WTC11 (cell line): Measurements from ENCODE around the gene CIDEB. TPM values are rescaled to one million over a fixed set of nuclear protein-coding genes. Genes with fewer than 3 reads are reported as not detected.

Experiments
- ATF1 ChIP-seq: sonication (generic); formaldehyde crosslinking; IDR thresholded peaks from 2 replicates; pipeline ENCODE4 v1.8.1; 2023; ENCODE audit warnings: mild to moderate bottlenecking, moderate library complexity, missing genetic modification reagents
- CTCF ChIP-seq: fragments of 200-600 bp; IDR thresholded peaks from 2 replicates; pipeline ENCODE4 v1.8.0; 2022; ENCODE audit warnings: antibody characterized with exemption
- E2F5 ChIP-seq: sonication (generic); formaldehyde crosslinking; IDR thresholded peaks from 2 replicates; pipeline ENCODE4 v1.8.1; 2022; ENCODE audit warnings: mild to moderate bottlenecking, moderate library complexity, missing genetic modification reagents
- GRHL2 ChIP-seq: fragments of 250-450 bp; sonication (Bioruptor Pico); IDR thresholded peaks from 2 replicates; pipeline ENCODE4 v1.8.0; 2022; ENCODE audit warnings: mild to moderate bottlenecking, moderate library complexity; ENCODE audit not compliant: insufficient replicate concordance, severe bottlenecking
- JAZF1 ChIP-seq: fragments of 250-450 bp; sonication (Bioruptor Pico); IDR thresholded peaks from 2 replicates; pipeline ENCODE4 v1.9.0; 2021; ENCODE audit warnings: moderate library complexity, mild to moderate bottlenecking, inconsistent platforms
- KAT7 ChIP-seq: sonication (generic); formaldehyde crosslinking; IDR thresholded peaks from 2 replicates; pipeline ENCODE4 v1.8.1; 2023; ENCODE audit warnings: missing genetic modification reagents, mild to moderate bottlenecking, borderline replicate concordance
- NFE2L1 ChIP-seq: sonication (generic); formaldehyde crosslinking; IDR thresholded peaks from 2 replicates; pipeline ENCODE4 v1.8.1; 2023; ENCODE audit warnings: missing genetic modification reagents
- NR2C2 ChIP-seq: sonication (generic); formaldehyde crosslinking; IDR thresholded peaks from 2 replicates; pipeline ENCODE4 v1.8.0; 2022; ENCODE audit warnings: mild to moderate bottlenecking, missing genetic modification reagents
- PREB ChIP-seq: sonication (generic); formaldehyde crosslinking; IDR thresholded peaks from 2 replicates; pipeline ENCODE4 v1.8.1; 2022; ENCODE audit warnings: mild to moderate bottlenecking, missing genetic modification reagents, moderate library complexity, borderline replicate concordance
- RORB ChIP-seq: fragments of 250-450 bp; sonication (Bioruptor Pico); IDR thresholded peaks from 2 replicates; pipeline ENCODE4 v1.9.0; 2021; ENCODE audit warnings: mild to moderate bottlenecking
- USF1 ChIP-seq: sonication (generic); formaldehyde crosslinking; IDR thresholded peaks from 2 replicates; pipeline ENCODE4 v1.8.0; 2022; ENCODE audit warnings: mild to moderate bottlenecking, missing genetic modification reagents
- ZBTB21 ChIP-seq: sonication (generic); formaldehyde crosslinking; IDR thresholded peaks from 2 replicates; pipeline ENCODE4 v1.8.1; 2023; ENCODE audit warnings: mild to moderate bottlenecking, missing genetic modification reagents, borderline replicate concordance
- ZNF219 ChIP-seq: sonication (generic); formaldehyde crosslinking; IDR thresholded peaks from 2 replicates; pipeline ENCODE4 v1.8.0; 2023; ENCODE audit warnings: missing genetic modification reagents, mild to moderate bottlenecking, borderline replicate concordance
- ZNF232 ChIP-seq: sonication (generic); formaldehyde crosslinking; IDR thresholded peaks from 2 replicates; pipeline ENCODE4 v1.8.0; 2022; ENCODE audit warnings: mild to moderate bottlenecking, missing genetic modification reagents
- ZNF281 ChIP-seq: sonication (generic); formaldehyde crosslinking; IDR thresholded peaks from 2 replicates; pipeline ENCODE4 v1.8.0; 2023; ENCODE audit warnings: mild to moderate bottlenecking, missing genetic modification reagents
- ZNF317 ChIP-seq: sonication (generic); formaldehyde crosslinking; IDR thresholded peaks from 2 replicates; pipeline ENCODE4 v1.8.1; 2023; ENCODE audit warnings: low read depth, mild to moderate bottlenecking, moderate library complexity, missing genetic modification reagents, borderline replicate concordance
- ZNF425 ChIP-seq: fragments of 250-450 bp; sonication (Bioruptor Pico); conservative IDR thresholded peaks from 2 replicates; pipeline ENCODE4 v1.9.0; 2021; ENCODE audit warnings: mild to moderate bottlenecking
- ZNF532 ChIP-seq: fragments of 250-450 bp; sonication (Bioruptor Pico); IDR thresholded peaks from 2 replicates; pipeline ENCODE4 v1.9.0; 2021; ENCODE audit warnings: mild to moderate bottlenecking, borderline replicate concordance
- ZSCAN18 ChIP-seq: fragments of 250-450 bp; sonication (Bioruptor Pico); IDR thresholded peaks from 2 replicates; pipeline ENCODE4 v2.1.2; 2022; ENCODE audit warnings: mild to moderate bottlenecking, moderate library complexity
- total RNA-seq: library from RNA; stranded (reverse); gene quantifications from 3 replicates; pipeline ENCODE4 v1.2.3, GENCODE V29; 2021

Gene CIDEB
- total RNA-seq, 1 experiment from 2014 or later, result 4.7 TPM

GRCh38 chr14:24332268-24332993, 24.7 kb upstream of the CIDEB start (continued):
- TF ChIP-seq E2F5 (CRISPR knock-in tag), result peak; percentile 84; the same call in 1 of the 2 replicates
- TF ChIP-seq ATF1 (CRISPR knock-in tag), result peak; percentile 94
- 0 out of 2 replicates have a peak, but pooled peaks have one; percentile 46 for TF ChIP-seq ZNF532 (CRISPR knock-in tag)
- peak; percentile 81 for TF ChIP-seq NR2C2 (CRISPR knock-in tag)
- no peak for TF ChIP-seq RORB (CRISPR knock-in tag)
- TF ChIP-seq CTCF, result peak; percentile 68
- peak; percentile 46; the same call in 1 of the 2 replicates for TF ChIP-seq ZNF232
- TF ChIP-seq GRHL2 (CRISPR knock-in tag), result no peak
- TF ChIP-seq ZNF317 (CRISPR knock-in tag), result peak; percentile 47; the same call in 1 of the 2 replicates
- TF ChIP-seq USF1 (CRISPR knock-in tag), result peak; percentile 86
- no peak for TF ChIP-seq ZNF425
- peak; percentile 97 for TF ChIP-seq NFE2L1 (CRISPR knock-in tag)
- peak; percentile 97 for TF ChIP-seq PREB
- TF ChIP-seq ZBTB21, result peak; percentile 82; the same call in 1 of the 2 replicates
- no peak; the same call in 1 of the 2 replicates for TF ChIP-seq KAT7
- peak; percentile 98 for TF ChIP-seq ZNF281
- no peak for TF ChIP-seq ZSCAN18 (CRISPR knock-in tag)
- no peak for TF ChIP-seq JAZF1 (CRISPR knock-in tag)
- TF ChIP-seq ZNF219 (CRISPR knock-in tag), result peak; percentile 95; the same call in 1 of the 2 replicates
